ENCODE results near the gene RRBP1.

Gene RRBP1

GRCh38 chr20:17617212-17617867 is 64.7 kb downstream of the RRBP1 start:
- DNase-seq = peak; percentile 56

DNA sequence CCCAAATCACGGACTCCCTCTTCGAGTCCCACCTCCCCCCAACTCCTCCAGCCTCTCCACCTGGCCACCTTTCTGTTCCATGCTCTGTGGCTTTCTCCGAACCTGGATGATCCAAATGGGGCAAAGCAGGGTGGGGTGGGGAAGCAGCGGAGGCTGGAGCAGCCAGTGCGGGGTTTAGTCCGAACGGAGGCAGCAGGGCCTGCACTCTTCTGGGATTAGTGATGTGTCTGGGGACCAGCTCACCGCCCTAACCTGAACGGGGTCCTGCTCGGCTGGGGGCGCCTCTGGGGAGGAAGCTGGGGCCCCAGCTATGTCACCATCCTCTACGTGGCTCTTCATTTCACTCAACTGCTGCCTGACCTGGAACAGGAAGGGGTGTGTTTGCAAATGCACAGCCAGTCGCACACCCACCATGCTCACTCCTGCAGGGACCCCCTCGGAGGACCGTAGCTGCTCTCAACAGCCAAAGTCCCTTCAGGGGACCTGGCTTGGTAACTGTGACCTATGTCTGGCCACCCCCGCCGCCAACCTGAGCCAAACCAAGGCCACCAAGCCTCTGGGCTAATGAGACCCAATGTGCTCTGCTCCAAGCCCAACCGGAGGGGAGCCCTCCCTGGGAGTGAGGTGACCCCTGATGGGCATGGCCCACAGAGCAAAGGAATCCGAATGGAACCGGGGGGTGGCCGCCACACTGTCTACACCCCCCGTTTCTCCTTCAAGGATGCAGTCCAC is 65.4 kb downstream of the RRBP1 start:
- no peak for DNase-seq

DNA sequence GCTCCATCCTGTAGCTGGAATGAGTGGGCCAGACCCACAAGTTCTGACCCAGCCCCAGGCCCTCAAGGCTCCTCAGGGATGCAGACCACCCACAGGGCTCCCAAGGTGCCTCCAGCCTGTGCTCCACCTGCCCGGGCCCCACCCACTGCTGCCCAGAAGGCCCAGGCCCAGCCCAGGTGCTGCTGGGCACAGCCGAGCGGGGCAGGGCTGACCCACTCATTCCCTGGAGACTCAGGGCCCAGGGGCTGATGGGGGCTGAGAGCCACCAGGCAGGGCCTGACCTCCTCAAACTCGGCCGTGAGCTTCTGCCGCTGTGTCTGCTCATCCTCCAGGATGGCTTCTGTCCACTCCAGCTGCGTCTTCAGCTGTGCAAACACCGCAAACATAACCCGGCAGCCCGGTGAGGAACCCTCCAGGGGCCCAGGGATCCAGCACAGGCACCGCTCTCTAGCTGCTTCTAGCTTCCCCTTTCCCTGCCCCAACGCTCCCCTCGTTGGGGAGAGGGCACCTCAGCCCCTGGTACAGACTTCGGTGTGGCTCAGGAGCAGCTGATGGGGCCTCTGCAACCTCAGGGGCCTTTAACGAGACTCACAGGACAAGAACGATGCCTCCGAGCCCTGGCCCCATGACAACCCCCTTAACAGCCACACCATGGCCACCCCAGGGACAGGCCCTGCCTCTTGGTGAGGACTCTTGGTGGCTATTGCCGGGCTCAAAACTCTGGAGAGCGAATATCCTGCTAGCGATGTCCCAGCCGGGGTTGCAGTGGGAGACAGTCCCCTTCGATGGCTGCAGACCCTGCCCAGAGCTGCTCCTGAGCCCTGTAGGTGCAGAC is 66.2 kb downstream of the RRBP1 start:
- no peak for DNase-seq

- DNase-seq = no peak
Measured at GRCh38 chr20:17614812-17615644, 67.0 kb downstream of the RRBP1 start.

- no peak for DNase-seq
Measured at GRCh38 chr20:17614176-17614811, 67.7 kb downstream of the RRBP1 start.

DNA sequence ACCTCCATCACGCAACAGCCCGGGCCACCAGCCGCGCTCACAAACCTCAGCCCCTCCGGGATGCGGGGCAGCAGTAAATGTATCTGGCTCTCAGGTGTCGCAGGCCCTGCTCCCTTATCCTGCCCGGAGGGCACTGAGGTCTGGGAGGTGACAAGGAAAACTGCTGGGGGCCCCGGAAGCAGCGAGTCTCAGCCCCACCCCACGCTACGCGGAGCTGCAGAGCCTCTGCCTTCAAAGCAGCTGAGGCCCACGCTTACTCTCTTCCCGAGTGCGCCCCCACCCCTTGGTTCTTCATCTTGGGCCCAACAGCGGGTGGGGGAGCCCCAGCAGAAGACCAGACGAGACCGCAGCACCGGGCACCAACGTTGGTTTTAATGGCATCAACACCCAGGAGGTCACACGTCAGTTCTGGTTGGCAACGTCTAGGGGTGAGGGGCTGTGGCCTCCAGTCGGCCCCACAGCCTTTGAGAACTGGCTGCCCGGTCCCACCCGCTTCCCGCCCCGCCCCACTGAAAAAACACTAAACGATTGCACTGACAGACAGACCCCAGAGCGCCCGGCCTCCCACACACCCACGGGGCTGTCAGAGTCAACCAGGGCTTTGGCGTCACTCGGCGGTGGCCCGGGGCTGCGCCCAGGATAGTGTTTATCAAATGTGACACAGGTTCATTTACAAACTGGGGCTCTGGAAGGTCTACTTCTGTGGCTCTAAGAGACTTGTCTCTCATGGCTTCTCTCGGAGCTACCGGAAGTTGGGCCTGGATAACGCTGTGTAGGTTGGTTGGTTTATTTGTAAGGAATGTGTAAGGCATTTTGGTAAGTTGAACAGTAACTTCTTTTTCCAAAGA is 68.5 kb downstream of the RRBP1 start:
- no peak for DNase-seq

- no peak for DNase-seq
Measured at GRCh38 chr20:17612992-17613327, 69.1 kb downstream of the RRBP1 start.

- DNase-seq = peak; percentile 32
Measured at GRCh38 chr20:17612287-17612991, 69.6 kb downstream of the RRBP1 start.

DNA sequence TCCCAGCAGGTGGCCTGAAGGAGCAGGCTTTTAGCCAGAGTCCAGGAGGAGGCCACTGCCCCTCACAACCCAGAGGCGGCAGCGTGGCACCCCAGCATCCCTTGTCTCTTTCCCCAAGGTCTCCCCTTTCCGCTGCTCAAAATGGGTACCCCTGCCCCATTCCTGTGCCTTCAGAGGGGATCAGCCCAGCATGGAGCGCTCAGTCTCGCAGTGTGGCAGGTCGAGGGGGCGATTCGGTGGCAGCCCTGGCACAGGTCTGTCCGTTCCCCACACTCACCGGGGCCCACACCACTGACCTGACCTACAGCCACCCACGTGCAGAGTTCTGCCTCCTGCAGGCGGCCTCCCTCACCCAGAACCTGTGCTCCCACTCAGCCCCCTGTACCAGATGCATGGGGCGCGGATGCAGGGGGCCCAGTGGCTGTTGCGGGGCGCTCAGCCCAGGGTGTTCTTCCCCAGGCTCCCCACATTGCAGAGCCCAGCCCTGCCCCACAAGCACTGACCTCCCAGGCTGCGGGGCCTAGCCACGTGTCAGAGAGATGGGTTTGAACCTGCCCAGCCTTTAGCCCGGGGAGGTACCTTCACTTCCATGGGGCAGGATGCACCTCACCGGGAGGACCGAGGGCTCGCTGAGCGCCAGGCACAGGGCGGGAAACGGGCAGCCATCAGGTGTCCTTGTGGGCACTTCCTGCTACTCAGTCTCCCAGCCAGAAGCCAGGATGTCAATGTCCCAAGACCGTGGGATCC is 70.3 kb downstream of the RRBP1 start:
- no peak for DNase-seq

- DNase-seq = peak; percentile 34
Measured at GRCh38 chr20:17611290-17611539, 70.8 kb downstream of the RRBP1 start.

- DNase-seq = peak; percentile 62
Measured at GRCh38 chr20:17610566-17611289, 71.3 kb downstream of the RRBP1 start.

DNA sequence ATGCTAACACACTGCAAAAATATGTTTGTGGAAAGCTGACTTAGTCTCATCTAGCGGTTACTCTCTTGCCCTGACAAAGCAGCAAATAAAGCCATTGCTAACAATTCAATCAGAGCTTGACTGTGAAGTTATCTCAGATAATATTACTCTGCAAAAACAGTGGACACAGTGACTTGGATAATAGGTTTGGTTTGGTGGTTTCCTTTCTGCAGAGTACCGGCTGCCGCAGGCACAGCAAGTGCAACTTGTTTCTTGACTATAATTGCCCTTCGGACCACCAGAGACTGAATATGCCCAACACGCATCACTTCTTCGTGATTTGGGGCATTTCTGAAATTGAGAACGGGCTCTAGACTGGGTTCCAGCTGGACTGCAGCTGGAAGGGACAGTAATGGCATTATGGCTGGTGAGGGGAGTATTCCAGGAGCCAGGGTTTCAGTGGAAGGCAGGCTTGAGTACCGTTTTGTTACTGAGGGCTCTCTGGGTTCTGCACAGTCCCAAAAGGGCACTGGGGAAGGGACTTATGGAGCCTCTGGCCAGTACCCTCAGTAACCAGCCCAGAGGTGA is 72.1 kb downstream of the RRBP1 start:
- DNase-seq = no peak

- no peak for DNase-seq
Measured at GRCh38 chr20:17608701-17609497, 73.1 kb downstream of the RRBP1 start.

GRCh38 chr20:17606001-17606400 is 76.0 kb downstream of the RRBP1 start:
- no peak for DNase-seq

DNA sequence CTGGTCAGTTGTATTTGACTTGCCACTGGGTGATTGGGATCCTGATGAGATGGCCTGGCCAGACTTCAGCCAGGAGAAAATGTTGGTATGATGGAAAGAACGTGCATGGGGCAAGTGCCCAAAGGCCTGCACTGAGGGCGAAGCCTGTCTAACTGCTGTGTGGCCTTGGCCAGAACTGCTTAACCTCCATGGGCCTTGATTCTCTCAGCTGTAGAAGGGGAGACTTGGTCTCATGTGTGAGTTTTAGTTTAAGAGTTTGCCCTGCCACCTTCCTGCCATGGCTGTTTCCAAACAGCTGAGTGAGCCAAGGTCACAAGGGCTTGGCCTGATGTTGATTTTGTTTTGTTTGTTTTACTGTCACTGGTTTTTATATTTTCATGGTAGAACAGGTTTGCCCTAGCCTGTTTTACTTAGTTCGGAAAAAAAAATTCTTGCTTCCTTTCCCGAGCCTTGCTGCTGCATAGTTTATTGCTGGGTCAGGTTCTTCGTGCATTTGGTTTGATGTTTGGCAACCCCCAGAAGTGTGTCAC is 76.8 kb downstream of the RRBP1 start:
- DNase-seq = no peak

DNA sequence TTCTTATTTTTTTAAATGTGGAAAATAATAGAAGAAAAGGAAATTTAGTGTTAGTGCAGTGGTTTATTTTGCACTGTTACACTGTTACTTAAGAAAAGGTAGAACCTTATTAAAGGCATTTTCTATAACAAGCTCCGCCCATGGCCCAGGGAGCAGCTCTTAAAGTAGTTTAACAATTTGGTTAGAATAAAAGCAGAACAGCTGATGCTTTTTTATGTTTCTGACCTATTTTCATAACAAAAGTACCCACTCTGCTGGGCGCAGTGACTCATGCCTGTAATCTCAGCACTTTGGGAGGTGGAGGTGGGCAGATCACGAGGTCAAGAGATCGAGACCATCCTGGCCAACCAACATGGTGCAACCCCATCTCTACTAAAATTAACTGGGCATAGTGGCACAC is 79.5 kb downstream of the RRBP1 start:
- DNase-seq = no peak

DNA sequence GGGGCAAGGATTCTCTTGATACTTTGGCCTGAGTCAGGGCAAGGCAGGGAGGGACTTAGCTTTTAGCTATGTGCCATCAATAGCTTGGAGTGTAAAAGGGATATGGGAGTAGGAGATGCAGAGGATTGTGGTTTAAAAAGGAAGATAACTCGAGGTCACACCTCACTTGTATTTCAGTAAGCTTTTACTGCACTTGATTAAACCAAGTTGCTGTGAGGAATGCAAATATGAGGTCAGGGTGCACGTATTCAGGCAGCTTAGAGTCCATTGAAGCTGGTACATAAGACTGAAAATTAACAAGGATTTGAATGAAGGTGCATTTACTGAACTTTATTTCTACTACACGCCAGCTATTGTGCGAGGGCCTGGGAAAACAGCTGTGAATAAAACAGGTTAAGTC is 80.1 kb downstream of the RRBP1 start:
- DNase-seq = no peak

- DNase-seq = no peak
Measured at GRCh38 chr20:17598013-17598550, 84.0 kb downstream of the RRBP1 start.
